ENCODE measurements around the gene COG5.
A peak's percentile ranks its signal among the peaks of the same experiment; 100 is the strongest.
"Not testable (repeated sequence)": the region's sequence is repeated elsewhere in the genome, so short reads cannot be mapped to it uniquely, and the experiment has no call there.

The COG5 gene

DNA sequence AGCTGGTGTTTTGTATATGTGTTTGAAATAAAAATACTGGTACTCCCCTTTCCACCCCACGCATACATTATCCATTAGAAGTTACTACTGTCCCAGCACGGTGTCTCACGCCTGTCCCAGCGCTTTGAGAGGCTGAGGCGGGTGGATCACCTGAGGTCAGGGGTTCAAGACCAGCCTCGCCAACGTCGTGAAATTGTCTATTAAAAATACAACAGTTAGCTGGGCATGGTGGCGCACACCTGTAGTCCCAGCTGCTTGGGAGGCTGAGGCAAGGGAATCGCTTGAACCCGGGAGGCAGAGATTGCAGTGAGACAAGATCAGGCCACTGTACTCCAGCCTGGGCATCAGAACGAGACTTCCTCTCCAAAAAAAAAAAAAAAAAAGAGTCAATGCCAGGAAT is 392.2 kb downstream of the COG5 start:
- DNase-seq, result no peak

- DNase-seq, result no peak
These were observed 393.4 kb downstream of the COG5 start for GRCh38 chr7:107170051-107170915.

DNA sequence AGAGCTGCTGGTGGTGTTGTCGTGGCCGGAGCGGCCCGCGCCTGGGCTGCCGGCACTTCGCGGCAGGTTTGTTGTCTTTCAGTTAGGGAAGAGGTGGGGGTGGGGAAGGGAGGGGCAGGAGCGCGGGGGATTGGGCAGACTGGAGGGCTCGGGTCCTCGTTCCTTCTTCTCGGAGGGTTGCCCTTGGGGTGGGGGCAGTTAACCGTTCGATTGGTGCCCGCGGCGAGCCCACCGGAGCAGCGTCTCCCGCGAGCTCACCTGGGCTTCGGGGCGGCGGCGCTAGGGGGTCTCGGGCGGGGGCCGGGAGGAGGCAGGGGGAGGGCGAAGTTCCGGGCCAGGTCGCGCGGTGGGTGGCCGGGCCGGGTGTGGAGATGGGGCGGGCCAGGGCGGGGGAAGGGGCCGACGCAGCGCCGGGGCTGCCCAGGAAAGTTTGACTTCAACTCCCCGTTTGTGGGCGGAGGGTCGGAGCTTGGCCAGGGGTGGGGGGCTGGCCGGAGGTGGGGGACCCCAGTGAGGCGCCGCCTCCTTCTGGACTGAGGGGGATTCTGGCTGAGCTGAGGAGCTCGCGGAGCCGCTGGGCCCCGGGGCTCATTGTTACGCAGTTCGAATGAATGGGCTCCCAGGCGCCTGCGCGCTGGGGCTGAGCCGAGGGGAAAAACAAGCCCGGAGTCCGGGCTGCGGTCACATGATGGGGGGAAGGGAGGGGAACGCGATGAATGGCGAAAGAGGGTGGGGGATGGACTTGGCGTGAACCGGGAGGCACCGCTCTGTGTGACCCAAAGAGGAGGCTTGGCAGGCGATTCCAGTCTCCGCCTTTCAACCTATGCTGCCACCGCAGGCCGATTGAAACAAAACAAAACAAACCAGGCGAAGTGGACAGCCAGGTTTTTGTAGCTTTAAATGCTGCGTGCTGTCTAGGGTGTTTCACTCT is 394.3 kb downstream of the COG5 start:
- DNase-seq, result peak; percentile 95

DNA sequence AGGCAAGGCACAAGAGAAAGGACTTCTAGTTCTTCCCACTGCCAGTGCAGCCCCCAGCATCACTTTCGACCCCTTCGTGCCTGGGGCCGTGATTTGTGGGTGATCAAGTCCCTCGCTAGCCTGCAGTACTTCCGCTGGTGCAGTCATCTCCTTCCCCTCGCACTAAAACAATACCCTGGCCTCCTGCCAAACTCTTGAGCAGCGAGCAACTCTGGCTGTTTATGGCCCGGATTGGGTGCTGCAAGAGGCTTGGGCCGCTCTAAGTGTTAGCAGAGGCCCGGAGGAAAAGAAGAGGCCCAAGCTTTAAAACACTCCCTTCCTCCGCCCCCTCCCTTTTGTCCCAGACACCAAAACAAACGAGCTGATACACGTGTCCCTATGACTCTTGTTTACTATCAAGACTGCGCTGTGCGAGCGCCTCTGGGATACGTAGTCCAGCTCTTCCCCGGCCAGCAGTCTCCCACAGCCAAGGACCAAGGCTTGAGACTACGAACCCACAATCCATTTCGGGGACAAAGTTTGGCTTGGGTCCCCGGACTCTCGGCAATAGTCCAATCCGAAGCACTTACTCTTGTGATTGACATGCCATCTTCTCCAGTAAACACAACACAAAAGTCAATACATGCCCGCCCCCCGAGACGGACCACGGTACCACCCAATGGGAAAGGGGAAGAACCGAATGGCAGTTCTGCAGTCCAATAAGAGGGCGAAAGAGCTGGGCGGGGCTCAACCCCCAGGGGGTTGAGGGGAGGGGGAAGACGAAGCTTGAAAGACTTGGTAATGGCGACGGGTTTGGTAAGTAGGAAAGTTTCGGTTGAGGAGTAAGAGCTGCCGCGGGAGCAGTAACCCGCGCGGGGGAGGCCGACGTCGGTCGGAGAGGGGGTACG is 395.2 kb downstream of the COG5 start, which contains the start of gene HBP1:
Gene HBP1, plus strand, starts transcription at position 771 of the 887 bp plus-strand sequence. CDS start 10,891 bp downstream, outside the sequence.
- peak; percentile 100 for DNase-seq

DNA sequence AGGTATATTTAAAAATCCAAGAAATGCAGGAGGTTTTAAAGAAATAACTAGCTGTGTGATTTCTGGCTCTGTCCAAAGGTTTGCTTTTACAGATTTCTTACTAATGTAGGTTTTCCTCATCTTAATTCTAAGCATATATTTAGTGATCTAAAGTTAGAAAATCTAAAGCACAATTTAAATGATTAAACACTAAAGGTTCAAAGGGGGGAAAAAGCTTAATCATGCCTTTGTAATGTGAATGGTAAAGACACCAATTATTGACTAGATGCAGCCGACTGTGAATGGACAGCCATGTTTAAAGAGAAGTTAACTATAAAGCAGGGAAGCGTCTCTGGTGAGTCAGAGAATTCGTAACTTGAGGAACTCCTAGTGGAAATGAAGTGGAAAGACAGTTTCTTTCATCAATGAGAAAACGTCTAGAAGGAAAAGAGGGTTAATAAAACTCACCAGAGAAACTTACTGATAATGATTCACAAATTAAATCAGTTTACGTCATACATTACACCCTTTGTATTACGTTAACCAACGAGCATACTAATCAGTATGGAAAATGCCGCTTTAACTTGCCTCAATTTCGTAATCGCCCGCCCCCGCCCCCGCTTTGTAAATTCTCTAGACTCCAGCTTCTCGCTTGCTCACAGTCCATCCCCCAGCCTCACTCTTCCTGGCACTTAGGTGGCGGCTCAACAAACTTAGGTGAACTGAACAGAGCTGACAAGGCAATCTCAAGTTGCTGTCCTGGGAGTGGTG is 396.1 kb downstream of the COG5 start:
- DNase-seq, result peak; percentile 51

- no peak for DNase-seq
These were observed 396.8 kb downstream of the COG5 start for GRCh38 chr7:107166736-107167426.

- no peak for DNase-seq
These were observed 398.4 kb downstream of the COG5 start for GRCh38 chr7:107165341-107165740.

DNA sequence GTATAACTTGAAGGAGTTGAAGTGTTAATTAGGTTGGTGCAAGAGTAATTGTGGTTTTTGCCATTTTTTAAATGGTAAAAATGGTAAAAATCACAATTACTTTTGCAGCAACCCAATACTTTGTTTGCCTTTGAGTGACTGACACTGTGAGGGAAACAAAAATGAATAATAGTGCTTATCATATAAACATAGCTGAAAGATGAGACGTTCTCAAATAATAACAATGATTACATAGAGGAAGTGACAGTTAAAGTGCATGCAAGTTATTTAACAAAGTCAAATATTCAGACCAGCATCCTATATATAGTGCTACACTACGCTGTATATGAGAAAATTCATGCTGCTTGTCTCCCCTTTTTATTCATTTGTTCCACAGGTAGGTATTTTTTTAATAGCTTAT is 399.6 kb downstream of the COG5 start:
- no peak for DNase-seq

DNA sequence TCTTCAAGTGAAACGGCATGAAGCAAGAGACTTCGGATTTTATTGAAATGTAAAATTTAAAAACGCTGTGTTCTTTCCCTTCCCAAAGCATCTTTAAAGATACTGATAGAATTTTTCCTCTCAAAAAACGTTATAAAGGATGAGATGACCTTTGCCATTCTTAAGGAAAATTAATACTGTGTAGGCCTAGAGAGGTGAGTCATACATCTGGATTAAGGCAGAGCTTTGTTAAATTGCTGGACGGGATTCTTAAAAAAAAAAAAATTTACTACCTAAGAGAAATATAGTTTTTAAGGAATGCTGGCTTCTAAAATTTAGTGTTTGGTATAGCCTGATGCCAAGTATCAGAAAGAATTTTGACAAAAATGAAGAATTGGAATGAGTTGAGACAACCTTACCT is 401.2 kb downstream of the COG5 start:
- no peak for DNase-seq

- no peak for DNase-seq
These were observed 402.3 kb downstream of the COG5 start for GRCh38 chr7:107161415-107161814.

DNA sequence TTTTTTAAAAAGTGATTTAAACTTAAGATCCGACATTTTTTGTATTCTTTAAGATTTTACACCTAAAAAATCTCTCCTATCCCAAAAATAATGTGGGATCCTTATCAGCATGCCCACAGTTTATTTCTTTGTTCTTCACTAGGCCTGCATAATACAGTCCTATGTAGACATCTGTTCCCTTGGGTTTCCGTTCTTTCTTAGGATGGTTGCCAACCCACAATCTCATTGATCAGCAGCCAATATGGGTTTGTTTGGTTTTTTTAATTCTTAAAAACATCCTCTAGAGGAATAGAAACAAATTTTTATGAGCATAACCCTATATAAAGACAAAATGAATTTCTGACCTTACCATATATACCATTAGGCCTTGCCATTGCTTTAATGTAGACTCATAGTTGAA is 403.3 kb downstream of the COG5 start:
- DNase-seq, result no peak

DNA sequence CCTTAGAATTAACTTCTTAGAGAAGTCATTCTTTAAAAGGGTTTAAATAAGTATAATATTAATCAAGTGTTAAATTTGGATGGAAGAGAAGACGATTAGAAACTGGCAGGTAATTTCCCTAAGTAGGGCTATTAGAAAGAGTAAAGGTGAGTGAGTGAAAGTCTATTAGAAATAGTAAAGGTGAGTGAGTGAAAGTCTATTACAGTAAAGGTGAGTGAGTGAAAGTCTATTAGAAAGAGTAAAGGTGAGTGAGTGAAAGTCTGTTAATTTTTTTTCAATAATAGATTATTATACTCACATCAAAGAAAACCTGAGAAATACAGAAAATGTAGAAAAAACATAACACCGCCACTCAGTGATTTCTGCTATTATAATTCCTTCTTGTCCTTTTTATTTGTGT is 405.7 kb downstream of the COG5 start:
- DNase-seq, result no peak

GRCh38 chr7:107157091-107157490 is 406.6 kb downstream of the COG5 start:
- DNase-seq, result no peak

DNA sequence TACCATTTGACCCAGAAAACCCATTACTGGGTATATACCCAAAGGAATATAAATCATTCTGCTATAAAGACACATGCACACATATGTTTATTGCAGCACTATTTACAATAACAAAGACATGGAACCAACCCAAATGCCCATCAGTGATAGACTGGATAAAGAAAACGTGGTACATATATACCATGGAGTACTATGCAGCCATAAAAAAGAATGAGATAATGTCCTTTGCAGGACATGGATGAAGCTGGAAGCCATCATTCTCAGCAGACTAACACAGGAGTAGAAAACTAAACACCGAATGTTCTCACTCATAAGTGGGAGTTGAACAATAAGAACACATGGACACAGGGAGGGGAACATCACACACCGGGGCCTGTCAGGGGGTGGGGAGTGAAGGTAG is 408.0 kb downstream of the COG5 start:
- DNase-seq, result not testable (repeated sequence)

GRCh38 chr7:107154826-107155225 is 408.9 kb downstream of the COG5 start:
- DNase-seq, result no peak

- no peak for DNase-seq
These were observed 411.7 kb downstream of the COG5 start for GRCh38 chr7:107152011-107152410.

Measured in NCI-H526 treated with DMSO at 0.1 percent for 48 hours (cell line).